GM18951 (cell line): Measurements from ENCODE around the gene PLCB4.
"Not testable (repeated sequence)": the region's sequence is repeated elsewhere in the genome, so short reads cannot be mapped to it uniquely, and the experiment has no call there.

Source experiments
- POLR2A ChIP-seq: IDR thresholded peaks from 4 replicates; pipeline ENCODE4 v1.6.1; 2011; ENCODE audit warnings: mild to moderate bottlenecking; ENCODE audit not compliant: insufficient read length, insufficient read depth; ENCODE audit errors: extremely low read depth
- in situ Hi-C: fragments of 300-500 bp; cut with MboI; formaldehyde crosslinking; loops from one replicate; pipeline ENCODE4 v1.12.0; 2022; ENCODE audit warnings: low sequenced_read_pairs, mixed read lengths, inconsistent platforms; ENCODE audit not compliant: unreplicated experiment

PLCB4 gene

DNA sequence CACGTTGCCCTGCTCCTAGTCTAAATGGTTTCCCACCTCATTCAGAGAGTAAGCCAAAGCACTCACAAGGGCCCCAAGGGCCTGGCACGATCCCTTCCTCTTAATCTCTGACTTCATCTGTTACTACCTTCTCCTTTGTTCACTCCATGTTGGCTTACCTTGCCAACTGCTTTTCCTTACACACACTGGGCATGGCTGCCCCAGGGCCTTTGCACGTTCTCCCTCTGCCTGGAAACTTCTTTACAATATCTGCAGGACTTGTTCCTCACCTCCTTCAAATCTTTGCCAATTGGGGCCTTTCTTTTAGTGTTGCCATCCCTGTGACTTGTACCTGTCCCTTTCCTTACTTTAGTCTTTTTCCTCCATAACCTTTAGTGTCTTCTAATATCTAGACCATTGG is 73.9 kb downstream of the PLCB4 start:
- in situ Hi-C loops: no loop called here
- no peak for TF ChIP-seq POLR2A

DNA sequence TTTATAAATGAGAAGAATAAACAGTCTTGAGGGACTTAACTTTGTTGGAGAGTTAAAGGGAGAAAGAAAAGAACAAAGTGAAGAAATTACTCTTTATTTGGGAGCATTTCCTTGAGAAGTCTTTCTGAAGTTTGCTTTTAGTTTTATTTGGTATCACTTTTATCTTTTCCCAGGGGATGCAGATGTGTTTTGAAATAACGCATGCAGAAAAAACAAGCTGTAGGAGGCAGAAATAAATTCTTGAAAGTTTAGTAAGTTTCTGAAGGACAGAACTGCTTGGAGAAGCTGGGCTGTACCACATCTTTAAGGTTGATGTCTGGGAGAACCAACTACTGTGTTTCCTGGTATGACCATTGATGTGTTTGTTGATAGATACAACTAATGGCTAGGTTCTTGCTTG is 75.0 kb downstream of the PLCB4 start:
- TF ChIP-seq POLR2A: no peak
- in situ Hi-C loops: no loop called here

DNA sequence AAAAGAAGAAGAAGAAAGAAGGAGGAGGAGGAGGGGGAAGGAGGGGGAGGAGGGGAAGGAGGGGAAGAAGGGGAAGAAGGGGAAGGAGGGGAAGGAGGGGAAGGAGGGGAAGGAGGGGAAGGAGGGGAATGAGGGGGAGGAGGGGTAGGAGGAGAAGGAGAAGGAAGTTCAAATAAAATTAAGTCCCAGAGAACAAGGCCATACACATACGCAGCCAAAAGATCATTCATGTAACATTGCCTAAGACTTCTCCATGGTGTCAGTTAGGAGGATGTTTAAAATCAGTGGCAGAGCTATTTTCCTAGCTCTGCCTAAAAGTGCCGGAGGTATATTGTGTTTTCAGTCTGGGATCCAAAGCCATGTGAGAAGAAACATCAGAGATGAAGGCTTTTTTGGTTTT is 75.8 kb downstream of the PLCB4 start:
- in situ Hi-C loops: no loop called here
- TF ChIP-seq POLR2A: no peak

DNA sequence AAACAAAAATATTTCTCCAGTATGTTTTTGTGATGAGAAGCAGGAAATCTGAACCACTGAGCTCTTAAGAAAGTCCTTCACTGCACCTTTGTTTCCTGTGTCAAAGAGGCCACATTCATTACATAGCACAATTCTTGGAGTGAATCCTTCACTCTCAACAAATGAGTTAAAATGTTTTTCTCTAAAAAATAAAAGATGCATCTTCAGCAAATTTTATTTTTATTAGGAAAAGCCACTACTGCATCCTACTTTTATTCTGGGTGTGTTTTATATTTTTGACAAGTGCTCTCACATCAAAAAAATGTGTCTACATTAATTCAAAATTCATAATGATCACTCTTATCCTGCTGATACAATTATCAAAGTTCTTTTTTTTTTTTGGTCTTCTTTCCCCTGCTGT is 76.3 kb downstream of the PLCB4 start:
- in situ Hi-C loops: no loop called here
- TF ChIP-seq POLR2A: no peak

DNA sequence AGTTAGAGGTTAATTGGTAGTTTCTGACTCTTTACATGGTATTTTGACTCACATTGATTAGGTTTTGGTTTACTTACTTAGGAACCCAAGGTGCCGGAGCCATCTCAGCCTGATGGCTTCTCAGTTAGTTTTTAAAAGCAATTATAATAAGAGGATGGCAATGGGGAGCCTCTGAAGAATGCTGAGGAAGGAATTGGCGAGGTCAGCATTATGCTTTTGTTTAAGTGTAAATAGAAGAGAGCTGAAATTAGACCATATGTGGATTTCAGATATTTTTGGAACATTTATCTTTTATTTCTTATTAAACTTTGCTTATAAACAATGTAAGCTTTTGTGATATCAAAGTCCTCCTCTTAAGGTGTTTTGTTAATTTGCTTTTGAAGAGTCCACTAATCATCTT is 77.8 kb downstream of the PLCB4 start:
- no peak for TF ChIP-seq POLR2A
- in situ Hi-C loops: no loop called here

DNA sequence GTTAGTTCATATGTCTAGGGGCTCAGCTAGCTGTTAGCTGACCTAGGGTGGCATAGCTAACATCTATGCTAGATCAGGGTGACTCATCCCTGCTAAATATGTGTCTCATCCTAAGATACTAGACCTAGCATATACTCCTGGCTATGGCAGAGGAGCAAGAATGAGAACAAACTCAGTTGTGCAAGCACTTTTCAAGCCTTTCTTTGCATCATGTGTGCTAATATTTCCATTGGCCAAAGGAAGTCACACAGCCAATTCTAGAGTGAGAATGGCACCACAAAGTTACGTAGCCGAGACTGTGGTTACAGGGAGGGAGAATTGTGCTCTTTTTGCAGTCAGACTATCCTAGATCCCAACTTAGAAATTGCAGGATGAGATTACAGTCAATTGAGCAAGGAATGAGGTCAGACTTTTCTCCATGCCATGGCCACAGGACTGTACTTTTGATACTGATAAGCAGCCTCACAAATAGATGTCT is 78.7 kb downstream of the PLCB4 start:
- in situ Hi-C loops: no loop called here

DNA sequence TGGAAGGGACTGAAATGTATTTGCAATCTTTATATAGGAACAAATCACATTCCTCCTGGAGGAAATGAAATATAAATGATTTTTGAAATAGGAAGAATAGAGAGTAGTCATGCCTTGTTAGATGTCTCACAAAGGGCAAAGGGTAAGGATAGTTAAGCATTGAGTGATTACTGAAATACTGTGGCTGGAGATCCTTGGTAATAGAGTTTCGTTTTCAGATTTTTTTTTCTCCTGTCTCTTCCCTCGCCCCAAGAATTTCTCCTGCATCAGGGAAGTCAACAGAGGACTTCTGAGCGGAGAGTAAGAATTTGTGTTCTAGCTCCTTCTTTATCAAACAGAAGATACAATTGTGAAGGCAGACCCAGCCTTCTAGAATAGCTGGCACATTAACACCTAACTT is 79.4 kb downstream of the PLCB4 start:
- TF ChIP-seq POLR2A: no peak
- in situ Hi-C loops: no loop called here

More for the DNA sequence above, 78.7 kb downstream of the PLCB4 start:
- TF ChIP-seq POLR2A: no peak

DNA sequence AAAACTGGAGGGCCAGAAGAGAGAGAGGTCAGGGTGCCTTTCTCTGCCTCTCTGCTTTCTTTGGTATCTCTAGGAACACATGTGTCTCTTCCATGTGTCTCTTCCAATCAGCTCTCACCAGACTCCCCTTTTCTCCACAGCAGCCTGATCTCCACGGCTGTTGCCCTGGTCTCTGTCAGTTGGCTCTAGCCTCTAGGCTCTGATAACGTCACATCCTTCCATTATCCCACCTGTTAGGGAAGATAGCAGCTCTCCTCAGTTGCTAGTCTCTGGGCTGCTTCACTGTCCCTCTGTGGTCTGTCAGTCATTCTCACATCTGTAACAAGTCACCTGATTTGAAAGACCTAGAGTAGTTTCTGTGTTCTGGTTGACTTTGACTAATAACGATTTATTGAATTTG is 80.2 kb downstream of the PLCB4 start:
- TF ChIP-seq POLR2A: no peak

DNA sequence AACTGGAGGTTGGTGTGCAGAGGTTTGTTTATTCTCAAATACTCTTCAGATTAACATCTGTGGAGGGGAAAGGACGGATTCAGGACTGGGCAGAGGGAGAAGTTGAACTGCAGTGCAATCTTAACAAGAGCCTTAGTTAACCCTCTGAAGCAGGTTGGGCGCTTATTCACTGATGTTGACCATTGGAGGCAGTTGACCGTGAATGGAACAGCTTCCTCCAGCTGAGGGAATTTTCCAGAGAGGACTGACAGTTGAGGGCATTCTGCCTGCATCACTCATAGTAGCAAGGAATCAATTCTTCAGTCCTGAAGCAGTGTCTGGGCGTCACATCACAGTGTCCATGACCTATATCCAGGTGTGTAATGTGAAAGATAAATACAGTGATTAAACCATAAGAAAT is 80.9 kb downstream of the PLCB4 start:
- in situ Hi-C loops: no loop called here
- no peak for TF ChIP-seq POLR2A

More for the DNA sequence above, 80.2 kb downstream of the PLCB4 start:
- in situ Hi-C loops: no loop called here

DNA sequence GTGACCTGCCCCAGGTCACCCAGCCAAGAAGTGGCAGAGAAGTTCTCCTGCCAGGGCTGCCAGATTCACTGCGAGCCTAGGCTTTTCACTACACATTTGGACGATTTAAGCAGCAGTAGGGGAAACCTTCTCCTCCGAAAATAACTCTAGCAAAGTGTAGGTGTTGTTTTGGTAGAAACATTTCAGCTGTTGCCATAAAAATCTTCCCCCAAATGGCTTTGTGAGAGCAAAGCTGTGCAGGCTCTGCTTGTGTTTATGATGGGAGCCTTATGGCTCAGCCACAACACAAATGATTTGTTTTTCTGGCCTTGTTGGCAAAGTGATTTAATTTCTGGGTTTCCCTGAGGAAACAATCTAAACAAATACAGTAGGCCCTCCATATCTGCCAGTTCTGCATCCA is 81.8 kb downstream of the PLCB4 start:
- no peak for TF ChIP-seq POLR2A
- in situ Hi-C loops: no loop called here

DNA sequence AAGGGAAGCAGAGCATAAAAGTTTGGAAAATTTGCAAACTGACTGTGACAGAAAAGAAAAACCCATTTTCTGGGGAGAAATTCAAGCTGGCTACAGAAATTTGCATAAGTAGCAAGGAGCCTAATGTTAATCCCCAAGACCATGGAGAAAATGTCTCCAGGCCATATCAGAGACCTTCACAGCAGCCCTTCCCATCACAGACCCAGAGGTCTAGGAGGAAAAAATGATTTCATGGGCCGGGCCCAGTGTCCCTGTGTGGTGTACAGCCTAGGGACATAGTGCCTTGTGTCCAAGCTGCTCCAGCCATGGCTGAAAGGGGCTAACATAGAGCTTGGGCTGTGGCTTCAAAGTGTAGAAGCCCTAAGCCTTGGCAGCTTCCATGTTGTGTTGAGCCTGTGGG is 83.3 kb downstream of the PLCB4 start:
- in situ Hi-C loops: not testable (repeated sequence)

DNA sequence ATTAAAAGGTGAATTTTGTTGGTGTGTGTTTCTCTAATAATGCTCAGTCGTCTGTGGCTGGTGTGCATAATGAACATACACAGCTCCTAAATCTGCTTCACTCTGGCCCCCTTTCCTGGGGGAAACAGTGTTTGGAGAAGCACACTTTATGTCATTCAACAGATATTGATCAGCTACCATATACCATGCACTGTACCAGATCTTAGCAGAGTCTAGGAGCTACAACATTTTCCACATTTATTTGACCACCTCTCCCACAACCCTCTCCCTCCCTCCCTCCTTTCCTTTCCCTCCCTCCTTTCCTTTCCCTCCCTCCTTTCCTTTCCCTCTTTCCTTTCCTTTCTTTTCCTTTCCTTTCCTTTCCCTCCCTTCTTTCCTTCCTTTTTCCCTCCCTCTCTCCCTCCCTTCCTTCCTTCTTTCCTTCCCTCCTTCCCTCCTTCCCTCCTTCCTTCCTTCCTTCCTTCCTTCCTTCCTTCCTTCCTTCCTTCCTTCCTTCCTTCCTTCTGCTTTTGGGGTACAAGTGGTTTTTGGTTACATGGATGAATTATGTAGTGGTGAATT is 85.7 kb downstream of the PLCB4 start:
- no peak for TF ChIP-seq POLR2A
- in situ Hi-C loops: no loop called here

DNA sequence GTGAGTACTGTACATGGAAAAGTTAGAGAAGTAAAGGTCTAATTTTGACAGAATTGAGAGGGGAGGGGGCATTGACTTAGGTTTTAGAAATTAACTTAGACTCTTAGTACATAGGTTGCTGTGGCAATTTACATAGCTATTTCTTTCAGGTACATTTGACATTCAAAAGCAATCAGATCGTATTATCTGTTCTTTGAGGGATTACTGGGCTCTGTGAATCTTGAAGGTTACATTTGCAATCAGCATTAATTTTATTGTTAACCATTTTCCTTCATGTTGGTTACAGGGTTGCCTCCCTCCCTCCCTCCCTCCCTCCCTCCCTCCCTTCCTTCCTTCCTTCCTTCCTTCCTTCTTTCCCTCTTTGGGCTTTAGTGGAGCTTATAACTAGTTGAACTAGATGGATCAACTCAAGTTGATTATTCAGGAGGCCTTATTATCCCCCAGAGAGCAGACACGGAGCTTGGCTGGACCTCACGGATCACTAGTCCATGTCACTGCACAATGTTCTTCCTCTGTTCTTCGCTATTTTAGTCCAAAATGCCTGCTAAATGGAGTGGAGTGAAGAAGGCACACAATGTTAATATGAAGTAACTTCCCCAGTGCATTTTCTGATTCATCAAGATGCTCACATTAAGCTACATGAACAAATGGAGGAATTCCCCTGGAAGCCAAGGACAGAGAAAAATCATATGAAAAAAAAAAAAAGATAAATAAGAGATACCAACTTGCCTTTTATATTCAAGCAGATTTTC is 87.8 kb downstream of the PLCB4 start:
- in situ Hi-C loops: no loop called here
- no peak for TF ChIP-seq POLR2A

DNA sequence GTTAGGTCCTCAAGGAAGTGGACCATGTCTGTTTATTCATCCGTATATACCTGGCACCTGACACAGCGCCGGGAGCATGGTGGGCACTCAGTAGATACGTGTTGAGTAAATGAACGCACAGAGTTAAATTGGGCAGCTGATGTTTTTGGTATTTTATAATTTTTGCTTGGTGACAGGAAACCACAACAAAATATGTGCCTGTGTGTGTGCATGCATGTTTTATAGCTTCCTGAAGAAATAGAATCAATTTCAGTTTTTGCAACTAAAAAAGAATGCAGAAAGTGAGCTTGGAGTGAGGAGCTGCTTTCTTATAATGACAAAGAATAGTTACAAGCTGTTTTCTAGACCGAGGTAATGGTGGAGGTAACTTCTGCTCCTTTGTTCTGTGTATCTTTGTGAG is 91.4 kb downstream of the PLCB4 start:
- no peak for TF ChIP-seq POLR2A
- in situ Hi-C loops: no loop called here

DNA sequence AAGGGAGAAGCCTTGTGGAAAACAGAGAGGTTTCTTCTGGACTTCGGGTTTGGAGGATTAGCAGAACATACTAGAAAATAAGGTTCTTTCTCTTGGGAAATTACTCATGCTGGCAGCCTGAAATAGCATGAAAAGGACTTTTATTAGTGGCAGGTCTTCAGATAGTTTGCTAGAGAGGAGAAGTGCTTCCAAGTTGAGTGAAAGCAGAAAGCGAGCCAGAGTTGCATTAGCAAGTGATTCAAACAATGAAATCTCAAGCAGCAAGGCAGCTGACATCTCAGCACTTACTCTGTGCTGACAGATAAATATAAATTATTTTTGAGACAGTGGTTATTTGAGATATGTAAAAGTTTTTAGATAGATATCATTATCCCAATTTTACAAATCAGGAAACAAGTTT is 91.9 kb downstream of the PLCB4 start:
- in situ Hi-C loops: no loop called here
- no peak for TF ChIP-seq POLR2A

DNA sequence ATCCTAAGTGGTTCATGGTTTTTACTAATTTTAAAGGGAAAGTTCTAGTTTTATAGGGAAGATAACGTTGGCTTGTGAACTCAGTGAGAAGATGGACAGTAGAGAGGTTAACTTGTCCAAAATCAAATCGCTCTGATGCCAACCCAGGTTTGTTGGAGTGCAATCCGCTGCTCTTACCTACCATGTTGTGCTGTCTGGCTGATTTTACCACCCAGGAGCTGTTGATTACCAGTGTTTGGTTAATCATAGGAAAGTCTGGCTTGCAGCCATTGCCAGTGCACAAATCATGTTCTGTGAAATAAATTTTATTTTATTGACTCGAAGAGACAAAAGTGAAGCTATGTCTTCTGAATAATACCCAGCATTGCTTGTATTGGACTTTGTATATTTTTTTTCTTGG is 92.4 kb downstream of the PLCB4 start:
- in situ Hi-C loops: no loop called here
- no peak for TF ChIP-seq POLR2A
